Measurements from ENCODE around the gene PPDPF. TPM values are rescaled to one million over a fixed set of nuclear protein-coding genes. Genes with fewer than 3 reads are reported as not detected.

PPDPF gene
- total and polyA plus RNA-seq, 2 of the 8 experiments (the other 6 are each of a cell fraction or from before 2014, with no cell fraction given), result 30.5 to 138 TPM

GRCh38 chr20:63545814-63546213 lies 25.2 kb downstream of the PPDPF start (continued):
- TF ChIP-seq CHD7 (IDR thresholded peaks at IDR 0.05; ENCODE audit: insufficient replicate concordance, low read length) (no peak), PHF8 (conservative IDR thresholded peaks at IDR 0.05; ENCODE audit: low read depth, low read length) (no peak)

Data from H1 (cell line).